ENCODE data around the gene PAWR.
"Not testable (repeated sequence)": the region's sequence is repeated elsewhere in the genome, so short reads cannot be mapped to it uniquely, and the experiment has no call there.

PAWR gene

GRCh38 chr12:79644274-79645234 lies 46.2 kb downstream of the PAWR start:
- no peaks in the 10 kb centered on the region for H3K9me3 ChIP-seq (ENCODE audit: insufficient read depth, low read depth, low read length)
- no peak overlapping the region for H3K4me3 ChIP-seq (ENCODE audit: low read length)
- H3K4me1 ChIP-seq (ENCODE audit: insufficient read depth, low read length) = peaks cover 32% of the 10 kb centered on the region
- no peak overlapping the region for H3K9ac ChIP-seq (ENCODE audit: low read depth, low read length)
- H3K36me3 ChIP-seq (ENCODE audit: insufficient read depth, low read depth, low read length) = peaks cover 3% of the 10 kb centered on the region; the same call in 1 of the 2 replicates
- no peak overlapping the region for H3K27ac ChIP-seq (ENCODE audit: low read length)
- H3K27me3 ChIP-seq (ENCODE audit: insufficient read depth, low read length) = no peaks in the 10 kb centered on the region

GRCh38 chr12:79643821-79644220 lies 46.9 kb downstream of the PAWR start:
- H3K27me3 ChIP-seq (ENCODE audit: insufficient read depth, low read length) = no peaks in the 10 kb centered on the region
- H3K9ac ChIP-seq (ENCODE audit: low read depth, low read length) = no peak overlapping the region
- H3K9me3 ChIP-seq (ENCODE audit: insufficient read depth, low read depth, low read length) = no peaks in the 10 kb centered on the region
- H3K4me3 ChIP-seq (ENCODE audit: low read length) = peak overlapping the region; percentile 22; the same call in 1 of the 2 replicates
- peaks cover 32% of the 10 kb centered on the region for H3K4me1 ChIP-seq (ENCODE audit: insufficient read depth, low read length)
- H3K27ac ChIP-seq (ENCODE audit: low read length) = no peak overlapping the region
- 0 out of 2 replicates have a peak, but pooled peaks cover 3% of the 10 kb centered on the region for H3K36me3 ChIP-seq (ENCODE audit: insufficient read depth, low read depth, low read length)

GRCh38 chr12:79638490-79638889 lies 52.3 kb downstream of the PAWR start:
- Histone ChIP-seq H3K27me3 (ENCODE audit: insufficient read depth, low read length) (no peaks in the 10 kb centered on the region), H3K9me3 (ENCODE audit: insufficient read depth, low read depth, low read length) (no peaks in the 10 kb centered on the region), H3K36me3 (ENCODE audit: insufficient read depth, low read depth, low read length) (no peaks in the 10 kb centered on the region), H3K4me3 (ENCODE audit: low read length) (no peak overlapping the region), H3K27ac (ENCODE audit: low read length) (no peak overlapping the region), H3K4me1 (ENCODE audit: insufficient read depth, low read length) (peaks cover 35% of the 10 kb centered on the region), H3K9ac (ENCODE audit: low read depth, low read length) (no peak overlapping the region)

GRCh38 chr12:79637093-79637492 lies 53.7 kb downstream of the PAWR start:
- H3K27ac ChIP-seq (ENCODE audit: low read length) = no peak overlapping the region
- no peak overlapping the region for H3K4me3 ChIP-seq (ENCODE audit: low read length)
- peaks cover 22% of the 10 kb centered on the region; the same call in 1 of the 2 replicates for H3K4me1 ChIP-seq (ENCODE audit: insufficient read depth, low read length)
- no peaks in the 10 kb centered on the region for H3K9me3 ChIP-seq (ENCODE audit: insufficient read depth, low read depth, low read length)
- no peaks in the 10 kb centered on the region for H3K36me3 ChIP-seq (ENCODE audit: insufficient read depth, low read depth, low read length)
- H3K9ac ChIP-seq (ENCODE audit: low read depth, low read length) = no peak overlapping the region
- H3K27me3 ChIP-seq (ENCODE audit: insufficient read depth, low read length) = no peaks in the 10 kb centered on the region

GRCh38 chr12:79635676-79636075 lies 55.1 kb downstream of the PAWR start:
- Histone ChIP-seq H3K36me3 (ENCODE audit: insufficient read depth, low read depth, low read length) (no peaks in the 10 kb centered on the region), H3K4me1 (ENCODE audit: insufficient read depth, low read length) (peaks cover 22% of the 10 kb centered on the region; the same call in 1 of the 2 replicates), H3K9ac (ENCODE audit: low read depth, low read length) (0 out of 2 replicates have a peak overlapping the region, but pooled peaks have one; percentile 10), H3K4me3 (ENCODE audit: low read length) (no peak overlapping the region), H3K27ac (ENCODE audit: low read length) (no peak overlapping the region), H3K9me3 (ENCODE audit: insufficient read depth, low read depth, low read length) (no peaks in the 10 kb centered on the region), H3K27me3 (ENCODE audit: insufficient read depth, low read length) (no peaks in the 10 kb centered on the region)

GRCh38 chr12:79634957-79635471 lies 55.8 kb downstream of the PAWR start:
- no peak overlapping the region for H3K9ac ChIP-seq (ENCODE audit: low read depth, low read length)
- no peaks in the 10 kb centered on the region for H3K36me3 ChIP-seq (ENCODE audit: insufficient read depth, low read depth, low read length)
- no peaks in the 10 kb centered on the region for H3K27me3 ChIP-seq (ENCODE audit: insufficient read depth, low read length)
- no peaks in the 10 kb centered on the region for H3K9me3 ChIP-seq (ENCODE audit: insufficient read depth, low read depth, low read length)
- H3K4me3 ChIP-seq (ENCODE audit: low read length) = no peak overlapping the region
- H3K4me1 ChIP-seq (ENCODE audit: insufficient read depth, low read length) = peaks cover 22% of the 10 kb centered on the region; the same call in 1 of the 2 replicates
- no peak overlapping the region for H3K27ac ChIP-seq (ENCODE audit: low read length)

- H3K9me3 ChIP-seq (ENCODE audit: insufficient read depth, low read depth, low read length) = no peaks in the 10 kb centered on the region
- H3K27ac ChIP-seq (ENCODE audit: low read length) = no peak overlapping the region
- H3K4me3 ChIP-seq (ENCODE audit: low read length) = no peak overlapping the region
- no peaks in the 10 kb centered on the region for H3K27me3 ChIP-seq (ENCODE audit: insufficient read depth, low read length)
- no peaks in the 10 kb centered on the region for H3K36me3 ChIP-seq (ENCODE audit: insufficient read depth, low read depth, low read length)
- no peak overlapping the region for H3K9ac ChIP-seq (ENCODE audit: low read depth, low read length)
- H3K4me1 ChIP-seq (ENCODE audit: insufficient read depth, low read length) = peaks cover 3% of the 10 kb centered on the region; the same call in 1 of the 2 replicates
Measured at GRCh38 chr12:79629561-79629960, 61.2 kb downstream of the PAWR start.

GRCh38 chr12:79626735-79627134 lies 64.0 kb downstream of the PAWR start:
- peaks cover 14% of the 10 kb centered on the region; the same call in 1 of the 2 replicates for H3K4me1 ChIP-seq (ENCODE audit: insufficient read depth, low read length)
- not testable (repeated sequence) for H3K9ac ChIP-seq (ENCODE audit: low read depth, low read length); H3K4me3 ChIP-seq (ENCODE audit: low read length); H3K27ac ChIP-seq (ENCODE audit: low read length); H3K36me3 ChIP-seq (ENCODE audit: insufficient read depth, low read depth, low read length); H3K9me3 ChIP-seq (ENCODE audit: insufficient read depth, low read depth, low read length); H3K27me3 ChIP-seq (ENCODE audit: insufficient read depth, low read length)

GRCh38 chr12:79624378-79624777 lies 66.4 kb downstream of the PAWR start:
- no peaks in the 10 kb centered on the region for H3K9me3 ChIP-seq (ENCODE audit: insufficient read depth, low read depth, low read length)
- peaks cover 21% of the 10 kb centered on the region for H3K36me3 ChIP-seq (ENCODE audit: insufficient read depth, low read depth, low read length)
- no peak overlapping the region for H3K4me3 ChIP-seq (ENCODE audit: low read length)
- H3K27me3 ChIP-seq (ENCODE audit: insufficient read depth, low read length) = no peaks in the 10 kb centered on the region
- H3K9ac ChIP-seq (ENCODE audit: low read depth, low read length) = no peak overlapping the region
- H3K4me1 ChIP-seq (ENCODE audit: insufficient read depth, low read length) = peaks cover 14% of the 10 kb centered on the region; the same call in 1 of the 2 replicates
- no peak overlapping the region for H3K27ac ChIP-seq (ENCODE audit: low read length)

- Histone ChIP-seq H3K36me3 (ENCODE audit: insufficient read depth, low read depth, low read length) (peaks cover 41% of the 10 kb centered on the region), H3K9me3 (ENCODE audit: insufficient read depth, low read depth, low read length) (no peaks in the 10 kb centered on the region), H3K9ac (ENCODE audit: low read depth, low read length) (no peak overlapping the region), H3K4me3 (ENCODE audit: low read length) (no peak overlapping the region), H3K27ac (ENCODE audit: low read length) (no peak overlapping the region), H3K27me3 (ENCODE audit: insufficient read depth, low read length) (no peaks in the 10 kb centered on the region), H3K4me1 (ENCODE audit: insufficient read depth, low read length) (peaks cover 14% of the 10 kb centered on the region; the same call in 1 of the 2 replicates)
Measured at GRCh38 chr12:79619872-79620562, 70.7 kb downstream of the PAWR start.

GRCh38 chr12:79618848-79619404 lies 71.8 kb downstream of the PAWR start:
- Histone ChIP-seq H3K27me3 (ENCODE audit: insufficient read depth, low read length) (no peaks in the 10 kb centered on the region), H3K4me1 (ENCODE audit: insufficient read depth, low read length) (peaks cover 4% of the 10 kb centered on the region; the same call in 1 of the 2 replicates), H3K4me3 (ENCODE audit: low read length) (no peak overlapping the region), H3K27ac (ENCODE audit: low read length) (no peak overlapping the region), H3K9ac (ENCODE audit: low read depth, low read length) (no peak overlapping the region), H3K36me3 (ENCODE audit: insufficient read depth, low read depth, low read length) (peaks cover 45% of the 10 kb centered on the region), H3K9me3 (ENCODE audit: insufficient read depth, low read depth, low read length) (no peaks in the 10 kb centered on the region)

All from iPS-20b (cell line).